ENCODE results near the gene ZDHHC8. TPM values are rescaled to one million over a fixed set of nuclear protein-coding genes. Genes with fewer than 3 reads are reported as not detected.

The ZDHHC8 gene
- total and polyA plus RNA-seq, 2 donors (not counting 1 experiment from before 2014, with no cell fraction given) = 94.4 to 96.9 TPM

- CTCF ChIA-PET = no interaction called here
These were observed 34.8 kb upstream of the ZDHHC8 start for GRCh38 chr22:20096574-20097420.

More at GRCh38 chr22:20096574-20097420, 34.8 kb upstream of the ZDHHC8 start:
- H3K79me2 ChIP-seq (ENCODE audit: control insufficient read depth, insufficient read depth, low read length) = no peaks in the 10 kb centered on the region
- Mint-ChIP-seq H3K4me1 (no peaks in the 10 kb centered on the region), H3K9me3 (ENCODE audit: insufficient read depth) (no peaks in the 10 kb centered on the region), H3K4me3 (no peak overlapping the region), H3K27ac (no peak overlapping the region), H3K27me3 (no peaks in the 10 kb centered on the region)
- H3K4me1 ChIP-seq (ENCODE audit: control insufficient read depth in 2 of 2, insufficient read depth in 2 of 2, low read length in 2 of 2) = no peaks in the 10 kb centered on the region
- no peaks in the 10 kb centered on the region for H3K9me3 ChIP-seq (ENCODE audit: control extremely low read depth in 1 of 3, control insufficient read depth in 2 of 3, insufficient read depth in 1 of 3, low read length in 2 of 3)
- no peak overlapping the region for H2AFZ ChIP-seq (ENCODE audit: insufficient read depth, low read depth, low read length, poor library complexity, severe bottlenecking)
- intact Hi-C loops (cut with micrococcal nuclease) = no loop called here
- no CpG with 5 or more reads among the region's 2 CpGs for WGBS (ENCODE audit: insufficient coverage)
- TF ChIP-seq EZH2 (IDR thresholded peaks at IDR 0.05; ENCODE audit: borderline replicate concordance, insufficient read depth, low read depth, low read length, poor library complexity, severe bottlenecking) (no peak), CTCF (IDR thresholded peaks at IDR 0.05) (no peak)
- H3K4me3 ChIP-seq (ENCODE audit: control extremely low read depth in 1 of 5, extremely low read depth in 1 of 5, insufficient read depth in 1 of 5, low read depth in 2 of 5, low read length in 4 of 5) = no peak overlapping the region
- POLR2A ChIA-PET = no interaction called here
- H3K36me3 ChIP-seq (replicated peaks in 1 of 2; ENCODE audit: control extremely low read depth in 1 of 2, control insufficient read depth in 1 of 2, extremely low read depth in 1 of 2, insufficient read depth in 2 of 2, low read length in 1 of 2) = peaks cover 2 to 43% of the 10 kb centered on the region in 2 experiments
- H3K4me2 ChIP-seq (replicated peaks; ENCODE audit: low read depth, low read length, poor library complexity, severe bottlenecking) = no peak overlapping the region
- no peak for ATAC-seq (ENCODE audit: low read depth)
- no peaks in the 10 kb centered on the region for H4K20me1 ChIP-seq (ENCODE audit: control insufficient read depth, insufficient read depth, low read length, poor library complexity, severe bottlenecking)
- no peak overlapping the region for H3K9ac ChIP-seq (ENCODE audit: low read length)
- no peak for DNase-seq
- H3K27ac ChIP-seq (ENCODE audit: low read length in 2 of 2) = no peak overlapping the region
- H3K27me3 ChIP-seq (replicated peaks in 1 of 4; ENCODE audit: control extremely low read depth in 1 of 4, control insufficient read depth in 3 of 4, insufficient read depth in 4 of 4, low read length in 3 of 4) = no peaks in the 10 kb centered on the region

Measured in B cell (primary cell).